Measurements from ENCODE around the gene DIPK1B.
A peak's percentile ranks its signal among the peaks of the same experiment; 100 is the strongest.

DIPK1B gene

DNA sequence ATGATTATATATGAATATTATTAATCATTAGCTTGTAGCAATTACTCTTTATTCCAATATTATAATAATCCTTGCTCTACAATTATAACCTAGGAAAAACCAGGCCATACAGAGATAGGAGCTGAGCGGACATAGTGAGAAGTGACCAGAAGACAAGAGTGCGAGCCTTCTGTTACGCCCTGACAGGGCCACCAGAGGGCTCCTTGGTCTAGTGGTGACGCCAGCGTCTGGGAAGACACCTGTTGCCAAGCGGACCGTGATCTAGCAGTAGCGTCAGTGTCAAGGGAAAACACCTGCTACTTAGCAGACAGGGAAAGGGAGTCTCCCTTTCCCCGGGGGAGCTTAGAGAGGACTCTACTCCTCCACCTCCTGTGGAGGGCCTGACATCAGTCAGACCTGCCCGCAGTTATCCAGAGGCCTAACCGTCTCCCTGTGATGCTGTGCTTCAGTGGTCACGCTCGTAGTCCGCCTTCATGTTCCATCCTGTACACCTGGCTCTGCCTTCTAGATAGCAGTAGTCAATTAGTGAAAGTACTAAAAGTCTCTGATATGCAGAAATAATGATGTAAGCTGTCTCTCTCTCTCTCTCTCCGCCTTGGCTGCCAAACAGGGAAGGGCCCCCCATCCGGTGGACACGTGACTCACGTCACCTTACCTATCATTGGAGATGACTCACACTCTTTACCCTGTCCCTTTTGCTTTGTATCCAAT is 54.2 kb downstream of the DIPK1B start:
- peak; percentile 54 for DNase-seq (ENCODE audit: low spot score)

DNA sequence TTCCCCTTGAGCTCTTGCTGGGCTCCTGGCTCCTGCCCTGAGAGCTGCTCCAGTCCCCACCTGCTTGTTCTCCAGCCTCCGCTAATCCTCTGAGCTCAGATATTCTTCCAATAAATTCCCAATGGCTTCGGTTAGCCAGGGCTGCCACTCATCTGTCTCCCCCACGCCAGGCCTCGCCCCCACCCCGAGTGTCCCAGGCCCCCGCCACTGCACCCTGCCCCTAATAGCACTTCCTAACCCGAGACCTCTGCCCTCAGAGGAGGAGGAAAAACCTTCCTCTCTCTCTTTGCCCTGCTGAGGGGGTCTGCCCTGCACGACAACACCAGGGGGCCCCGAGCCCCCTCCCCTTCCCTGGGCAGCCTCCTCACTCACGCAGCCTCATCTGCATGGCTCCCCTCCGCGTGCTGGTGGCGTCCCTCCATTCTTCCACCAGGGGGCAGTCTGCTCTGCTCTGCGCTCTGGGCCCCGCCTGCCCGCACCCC is 57.4 kb downstream of the DIPK1B start:
- no peak for DNase-seq (ENCODE audit: low spot score)

DNA sequence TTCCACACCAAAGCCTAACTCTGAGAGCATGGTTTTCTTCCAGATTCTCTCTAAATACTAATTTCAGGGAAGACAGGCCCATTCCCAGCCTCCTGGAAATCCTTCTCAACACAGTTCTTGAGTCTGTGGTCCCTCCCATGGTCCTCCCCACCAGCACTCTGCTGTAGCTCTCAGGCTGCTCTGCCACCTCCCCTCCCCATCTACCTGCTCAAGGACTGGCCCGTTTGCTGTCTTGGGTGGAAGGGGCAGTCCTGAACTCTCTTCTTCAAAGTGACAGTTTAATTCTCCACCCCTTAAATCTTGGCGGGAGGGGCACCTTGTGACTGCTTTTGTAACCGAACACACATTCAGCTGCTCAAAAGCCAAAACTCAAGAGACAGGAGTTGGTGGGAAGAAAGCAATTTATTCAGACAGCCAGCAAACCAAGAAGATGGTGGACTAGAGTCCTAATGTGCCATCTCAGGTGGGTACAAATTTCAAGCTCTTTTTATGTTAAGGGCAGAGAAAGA is 59.6 kb downstream of the DIPK1B start:
- no peak for DNase-seq (ENCODE audit: low spot score)

DNA sequence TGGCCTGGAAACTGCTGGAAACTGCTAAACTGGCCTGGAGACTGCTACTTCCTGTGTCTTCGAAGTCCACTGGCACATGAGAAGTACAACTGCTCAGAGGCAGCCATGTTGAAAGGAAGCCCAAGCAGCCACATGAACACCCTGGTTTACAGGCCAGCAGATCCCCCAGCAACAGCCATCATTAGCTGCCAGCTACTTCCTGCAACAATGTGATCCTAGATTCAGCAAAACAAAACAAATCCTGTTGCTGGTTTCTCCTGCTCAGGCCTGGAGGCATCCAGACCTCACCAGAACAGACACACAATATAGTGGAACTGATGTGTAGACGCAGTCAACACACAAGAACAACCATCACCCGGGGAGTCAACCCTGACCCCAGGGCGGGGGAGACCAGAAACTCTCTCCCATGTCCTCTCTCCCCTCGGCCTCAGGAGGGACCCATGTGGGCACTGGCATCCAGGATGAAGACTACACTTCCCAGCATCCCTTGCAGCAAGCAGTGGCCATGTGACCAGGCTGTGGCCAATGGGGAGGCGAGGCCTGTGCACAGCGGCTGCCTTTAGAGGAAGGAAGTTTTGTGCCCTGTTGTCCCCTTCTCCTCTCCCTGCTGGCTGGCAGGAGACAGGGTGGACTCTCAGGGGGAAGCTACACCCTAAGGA is 61.1 kb downstream of the DIPK1B start:
- DNase-seq (ENCODE audit: low spot score) = no peak
